Panc1 (cell line): Measurements from ENCODE around the gene MYH8. TPM values are rescaled to one million over a fixed set of nuclear protein-coding genes. Genes with fewer than 3 reads are reported as not detected.

ENCODE experiments used
- ATAC-seq: fragments of 200-7000 bp; cut with Tn5 transposase; 2 replicates; pipeline ENCODE4 v1.9.1; 2020; ENCODE audit warnings: mild to moderate bottlenecking, moderate library complexity
- BruUV-seq: library from RNA; stranded (reverse); fragments of 400-500 nt; replicated peaks from 2 replicates; lab custom pipeline; 2021; lab: Mats Ljungman, UMichigan
- CTCF ChIA-PET: fragments of 300-600 bp; sonication (Branson Sonifier 250); formaldehyde crosslinking; loops from one replicate; lab custom pipeline; 2022; ENCODE audit warnings: antibody characterized with exemption; lab: Charles Lee
- POLR2A ChIA-PET: fragments of 300-600 bp; sonication (Branson Sonifier 250); formaldehyde crosslinking; loops from one replicate; lab custom pipeline; 2022; ENCODE audit warnings: antibody characterized with exemption; lab: Charles Lee
- DNase-seq: peaks from one replicate; pipeline ENCODE4 v3.0.0-alpha.2; 2010; ENCODE audit warnings: low read depth, low spot score
- H3K27ac ChIP-seq: 2 replicates; pipeline ENCODE4 v1.5.1; 2011; ENCODE audit warnings: mild to moderate bottlenecking, low read length, inconsistent platforms
- H3K27me3 ChIP-seq: fragments of 200-500 bp; sonication (Bioruptor generic); 2 replicates; pipeline ENCODE4 v1.6.0; 2014; ENCODE audit warnings: low read length, inconsistent platforms; ENCODE audit not compliant: control insufficient read depth, insufficient read depth
- H3K36me3 ChIP-seq: fragments of 200-500 bp; sonication (Bioruptor generic); 2 replicates; pipeline ENCODE4 v1.5.1; 2014; ENCODE audit warnings: inconsistent platforms, mild to moderate bottlenecking, low read length, moderate library complexity; ENCODE audit not compliant: control insufficient read depth, insufficient read depth
- H3K4me1 ChIP-seq: 2 replicates; pipeline ENCODE4 v1.5.1; 2011; ENCODE audit warnings: inconsistent platforms, mild to moderate bottlenecking, low read length, moderate library complexity; ENCODE audit not compliant: control insufficient read depth, insufficient read depth
- H3K4me3 ChIP-seq, 2 experiments: 2 replicates each; pipeline ENCODE4 v1.5.1; 2011 to 2012; ENCODE audit warnings: low read depth in 2 of 2, low read length in 2 of 2, mild to moderate bottlenecking in 2 of 2, inconsistent platforms in 1 of 2, moderate library complexity in 1 of 2
- H3K9me3 ChIP-seq: fragments of 200-500 bp; sonication (Bioruptor generic); 2 replicates; pipeline ENCODE4 v1.5.1; 2014; ENCODE audit warnings: low read depth, mild to moderate bottlenecking, inconsistent platforms, low read length, moderate library complexity; ENCODE audit not compliant: control insufficient read depth, insufficient read depth
- POLR2AphosphoS5 ChIP-seq: IDR thresholded peaks from 2 replicates; pipeline ENCODE4 v1.6.1; 2012; ENCODE audit warnings: mild to moderate bottlenecking, low read depth, low read length, moderate library complexity
- SIN3A ChIP-seq: IDR thresholded peaks from 2 replicates; pipeline ENCODE4 v1.6.1; 2012; ENCODE audit warnings: low read depth, mild to moderate bottlenecking, low read length, moderate library complexity, borderline replicate concordance; ENCODE audit not compliant: insufficient read depth
- TCF7L2 ChIP-seq: IDR thresholded peaks from 2 replicates; pipeline ENCODE4 v1.6.1; 2011; ENCODE audit warnings: mild to moderate bottlenecking, low read depth, low read length, inconsistent platforms
- in situ Hi-C: cut with HindIII; loops from 2 replicates; pipeline ENCODE4 v1.10.0; 2016; ENCODE audit warnings: low sequenced_read_pairs, low pct_unique_long_range_greater_than_20kb
- intact Hi-C: fragments of 100-400 bp; cut with micrococcal nuclease; formaldehyde crosslinking; loops from one replicate; pipeline ENCODE4 v1.10.0; 2022; ENCODE audit not compliant: unreplicated experiment
- total RNA-seq: library from RNA; stranded (reverse); gene quantifications from one replicate; pipeline ENCODE4 v1.2.1, GENCODE V29; 2021; ENCODE audit not compliant: unreplicated experiment
- TF ChIP-seq, protein P1 (sequence below), 2 experiments: IDR thresholded peaks; 2 replicates each; pipeline ENCODE4 v1.6.1; 2011 to 2012; ENCODE audit warnings: low read depth in 2 of 2, control low read depth in 1 of 2, low read length in 1 of 2, mild to moderate bottlenecking in 1 of 2, moderate library complexity in 1 of 2; ENCODE audit not compliant: insufficient read depth in 1 of 2
- TF ChIP-seq, protein P2 (sequence below): fragments of 450-650 bp; IDR thresholded peaks from 2 replicates; pipeline ENCODE4 v1.5.1; 2017; ENCODE audit warnings: mild to moderate bottlenecking

Gene MYH8
- total RNA-seq, 1 experiment from 2014 or later: not detected

GRCh38 chr17:10415161-10415560, 6.6 kb downstream of the MYH8 start:
- H3K36me3 ChIP-seq: no peaks in the 10 kb centered on the region
- ATAC-seq (no peak), DNase-seq (no peak)
- H3K27me3 ChIP-seq: no peaks in the 10 kb centered on the region
- in situ Hi-C loops: no loop called here
- no peaks in the 10 kb centered on the region for H3K4me1 ChIP-seq
- H3K4me3 ChIP-seq: no peak overlapping the region
- ChIA-PET POLR2A (no interaction called here), CTCF (no interaction called here)
- TF ChIP-seq, protein P1, sequence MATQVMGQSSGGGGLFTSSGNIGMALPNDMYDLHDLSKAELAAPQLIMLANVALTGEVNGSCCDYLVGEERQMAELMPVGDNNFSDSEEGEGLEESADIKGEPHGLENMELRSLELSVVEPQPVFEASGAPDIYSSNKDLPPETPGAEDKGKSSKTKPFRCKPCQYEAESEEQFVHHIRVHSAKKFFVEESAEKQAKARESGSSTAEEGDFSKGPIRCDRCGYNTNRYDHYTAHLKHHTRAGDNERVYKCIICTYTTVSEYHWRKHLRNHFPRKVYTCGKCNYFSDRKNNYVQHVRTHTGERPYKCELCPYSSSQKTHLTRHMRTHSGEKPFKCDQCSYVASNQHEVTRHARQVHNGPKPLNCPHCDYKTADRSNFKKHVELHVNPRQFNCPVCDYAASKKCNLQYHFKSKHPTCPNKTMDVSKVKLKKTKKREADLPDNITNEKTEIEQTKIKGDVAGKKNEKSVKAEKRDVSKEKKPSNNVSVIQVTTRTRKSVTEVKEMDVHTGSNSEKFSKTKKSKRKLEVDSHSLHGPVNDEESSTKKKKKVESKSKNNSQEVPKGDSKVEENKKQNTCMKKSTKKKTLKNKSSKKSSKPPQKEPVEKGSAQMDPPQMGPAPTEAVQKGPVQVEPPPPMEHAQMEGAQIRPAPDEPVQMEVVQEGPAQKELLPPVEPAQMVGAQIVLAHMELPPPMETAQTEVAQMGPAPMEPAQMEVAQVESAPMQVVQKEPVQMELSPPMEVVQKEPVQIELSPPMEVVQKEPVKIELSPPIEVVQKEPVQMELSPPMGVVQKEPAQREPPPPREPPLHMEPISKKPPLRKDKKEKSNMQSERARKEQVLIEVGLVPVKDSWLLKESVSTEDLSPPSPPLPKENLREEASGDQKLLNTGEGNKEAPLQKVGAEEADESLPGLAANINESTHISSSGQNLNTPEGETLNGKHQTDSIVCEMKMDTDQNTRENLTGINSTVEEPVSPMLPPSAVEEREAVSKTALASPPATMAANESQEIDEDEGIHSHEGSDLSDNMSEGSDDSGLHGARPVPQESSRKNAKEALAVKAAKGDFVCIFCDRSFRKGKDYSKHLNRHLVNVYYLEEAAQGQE (IDR thresholded peaks at IDR 0.05; ENCODE audit: insufficient read depth in 1 of 2, low read depth in 2 of 2, low read length in 1 of 2): no peak
- TF ChIP-seq TCF7L2 (no peak), SIN3A (no peak), POLR2AphosphoS5 (no peak)
- TF ChIP-seq, protein P2, sequence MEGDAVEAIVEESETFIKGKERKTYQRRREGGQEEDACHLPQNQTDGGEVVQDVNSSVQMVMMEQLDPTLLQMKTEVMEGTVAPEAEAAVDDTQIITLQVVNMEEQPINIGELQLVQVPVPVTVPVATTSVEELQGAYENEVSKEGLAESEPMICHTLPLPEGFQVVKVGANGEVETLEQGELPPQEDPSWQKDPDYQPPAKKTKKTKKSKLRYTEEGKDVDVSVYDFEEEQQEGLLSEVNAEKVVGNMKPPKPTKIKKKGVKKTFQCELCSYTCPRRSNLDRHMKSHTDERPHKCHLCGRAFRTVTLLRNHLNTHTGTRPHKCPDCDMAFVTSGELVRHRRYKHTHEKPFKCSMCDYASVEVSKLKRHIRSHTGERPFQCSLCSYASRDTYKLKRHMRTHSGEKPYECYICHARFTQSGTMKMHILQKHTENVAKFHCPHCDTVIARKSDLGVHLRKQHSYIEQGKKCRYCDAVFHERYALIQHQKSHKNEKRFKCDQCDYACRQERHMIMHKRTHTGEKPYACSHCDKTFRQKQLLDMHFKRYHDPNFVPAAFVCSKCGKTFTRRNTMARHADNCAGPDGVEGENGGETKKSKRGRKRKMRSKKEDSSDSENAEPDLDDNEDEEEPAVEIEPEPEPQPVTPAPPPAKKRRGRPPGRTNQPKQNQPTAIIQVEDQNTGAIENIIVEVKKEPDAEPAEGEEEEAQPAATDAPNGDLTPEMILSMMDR: no peak
- H3K27ac ChIP-seq: no peak overlapping the region
- BruUV-seq: no TSS peak
- no peaks in the 10 kb centered on the region for H3K9me3 ChIP-seq
- intact Hi-C loops: no loop called here

DNA sequence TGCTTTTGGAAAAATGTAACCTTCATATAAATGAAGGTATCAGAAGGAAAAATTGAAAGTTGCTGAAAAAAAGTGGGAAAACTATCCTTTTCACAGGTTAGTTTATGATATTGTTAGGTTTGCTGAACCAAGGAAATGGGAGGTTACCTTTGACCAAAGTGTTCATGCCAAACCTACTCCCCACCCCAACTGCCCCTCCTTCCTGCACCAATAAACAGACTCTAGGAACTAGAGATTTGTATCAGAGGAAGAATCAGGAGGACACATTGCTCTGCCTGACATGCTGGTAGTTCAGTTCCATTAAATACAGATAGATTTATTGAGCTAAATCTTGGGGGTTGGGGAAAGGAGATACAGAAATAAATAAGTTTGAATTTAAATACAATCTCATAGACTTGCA, 18.2 kb downstream of the MYH8 start:
- CTCF ChIA-PET: no interaction called here
- intact Hi-C loops: no loop called here
- no TSS peak for BruUV-seq
- POLR2A ChIA-PET: no interaction called here
- H3K4me1 ChIP-seq: no peaks in the 10 kb centered on the region
- TF ChIP-seq, protein P2: no peak
- TF ChIP-seq SIN3A (no peak), TCF7L2 (no peak), POLR2AphosphoS5 (no peak)
- TF ChIP-seq, protein P1 (IDR thresholded peaks at IDR 0.05; ENCODE audit: insufficient read depth in 1 of 2, low read depth in 2 of 2, low read length in 1 of 2): no peak
- in situ Hi-C loops: no loop called here
- no peak for ATAC-seq
- no peak overlapping the region for H3K27ac ChIP-seq
- no peak overlapping the region for H3K4me3 ChIP-seq
- no peaks in the 10 kb centered on the region for H3K27me3 ChIP-seq
- DNase-seq: no peak
- H3K9me3 ChIP-seq: no peaks in the 10 kb centered on the region
- H3K36me3 ChIP-seq: no peaks in the 10 kb centered on the region
